DOHH2 (cell line): ENCODE measurements around the gene UBE2QL1.

Experiments used
- H3F3A ChIP-seq: fragments of 200-600 bp; sonication (generic), shearing (Covaris generic); 2 replicates; pipeline ENCODE4 v1.6.0; 2016; ENCODE audit warnings: antibody characterized with exemption, mild to moderate bottlenecking; ENCODE audit not compliant: control insufficient read depth, insufficient read depth
- H3K27ac ChIP-seq: fragments of 200-600 bp; sonication (generic); 2 replicates; pipeline ENCODE4 v1.5.1; 2014; ENCODE audit warnings: low read depth, mild to moderate bottlenecking, low read length, moderate library complexity
- H3K27me3 ChIP-seq: fragments of 200-600 bp; sonication (generic); 2 replicates; pipeline ENCODE4 v1.6.1; 2014; ENCODE audit warnings: mild to moderate bottlenecking, low read length, mixed read lengths; ENCODE audit not compliant: control insufficient read depth
- H3K36me3 ChIP-seq: fragments of 200-600 bp; sonication (generic); 2 replicates; pipeline ENCODE4 v1.6.1; 2014; ENCODE audit warnings: mild to moderate bottlenecking, low read length, moderate library complexity, mixed read lengths; ENCODE audit not compliant: control insufficient read depth
- H3K4me1 ChIP-seq: fragments of 200-600 bp; sonication (generic); 2 replicates; pipeline ENCODE4 v1.6.1; 2014; ENCODE audit warnings: mild to moderate bottlenecking, low read length, mixed read lengths; ENCODE audit not compliant: control insufficient read depth
- H3K4me2 ChIP-seq: fragments of 200-600 bp; sonication (generic); 2 replicates; pipeline ENCODE4 v1.6.0; 2014; ENCODE audit warnings: mild to moderate bottlenecking, low read length, moderate library complexity
- H3K4me3 ChIP-seq: fragments of 200-600 bp; sonication (generic); 2 replicates; pipeline ENCODE4 v1.5.1; 2014; ENCODE audit warnings: mild to moderate bottlenecking, low read length, mixed read lengths
- H3K79me2 ChIP-seq: fragments of 200-600 bp; sonication (generic); 2 replicates; pipeline ENCODE4 v1.6.1; 2014; ENCODE audit warnings: mild to moderate bottlenecking, low read length, mixed read lengths; ENCODE audit not compliant: control insufficient read depth
- H3K9me2 ChIP-seq: fragments of 200-600 bp; sonication (generic); replicated peaks from 2 replicates; pipeline ENCODE4 v1.6.1; 2014; ENCODE audit warnings: mild to moderate bottlenecking, low read length, mixed read lengths; ENCODE audit not compliant: control insufficient read depth
- H3K9me3 ChIP-seq: fragments of 200-600 bp; sonication (generic); 2 replicates; pipeline ENCODE4 v1.6.1; 2014; ENCODE audit warnings: antibody characterized with exemption, low read length, mixed read lengths; ENCODE audit not compliant: control insufficient read depth, insufficient read depth
- H4K20me1 ChIP-seq: fragments of 200-600 bp; sonication (generic); 2 replicates; pipeline ENCODE4 v1.6.0; 2014; ENCODE audit warnings: low read depth, mild to moderate bottlenecking, antibody characterized with exemption, low read length, moderate library complexity; ENCODE audit not compliant: control insufficient read depth, insufficient read depth
- CTCF ChIP-seq: fragments of 200-600 bp; sonication (generic); IDR thresholded peaks from one replicate; pipeline ENCODE4 v1.5.1; 2014; ENCODE audit warnings: antibody characterized with exemption, mild to moderate bottlenecking, low read depth, low read length; ENCODE audit not compliant: poor library complexity, severe bottlenecking
- EZH2phosphoT487 ChIP-seq: fragments of 200-600 bp; sonication (generic); IDR thresholded peaks from 2 replicates; pipeline ENCODE4 v1.6.1; 2017; ENCODE audit warnings: borderline replicate concordance, mild to moderate bottlenecking, antibody characterized with exemption, low read length, moderate library complexity, mixed read lengths

The UBE2QL1 gene

GRCh38 chr5:6503342-6503741 is 54.7 kb downstream of the UBE2QL1 start:
- H4K20me1 ChIP-seq: no peaks in the 10 kb centered on the region
- no peaks in the 10 kb centered on the region for H3K36me3 ChIP-seq
- H3F3A ChIP-seq: no peaks in the 10 kb centered on the region
- no peak for TF ChIP-seq EZH2phosphoT487
- TF ChIP-seq CTCF: no peak
- no peaks in the 10 kb centered on the region for H3K9me2 ChIP-seq
- no peak overlapping the region for H3K27ac ChIP-seq
- H3K4me1 ChIP-seq: no peaks in the 10 kb centered on the region
- 0 out of 2 replicates have a peak, but pooled peaks cover 3% of the 10 kb centered on the region for H3K27me3 ChIP-seq
- H3K4me2 ChIP-seq: no peak overlapping the region
- no peaks in the 10 kb centered on the region for H3K9me3 ChIP-seq
- H3K79me2 ChIP-seq: no peaks in the 10 kb centered on the region
- no peak overlapping the region for H3K4me3 ChIP-seq

GRCh38 chr5:6504677-6505415 is 56.2 kb downstream of the UBE2QL1 start:
- no peak overlapping the region for H3K27ac ChIP-seq
- H3K4me1 ChIP-seq: no peaks in the 10 kb centered on the region
- H3K27me3 ChIP-seq: no peaks in the 10 kb centered on the region
- H3K9me3 ChIP-seq: no peaks in the 10 kb centered on the region
- no peak overlapping the region for H3K4me3 ChIP-seq
- H3K79me2 ChIP-seq: no peaks in the 10 kb centered on the region
- H3F3A ChIP-seq: no peaks in the 10 kb centered on the region
- no peak overlapping the region for H3K4me2 ChIP-seq
- TF ChIP-seq CTCF (no peak), EZH2phosphoT487 (no peak)
- no peaks in the 10 kb centered on the region for H3K9me2 ChIP-seq
- H3K36me3 ChIP-seq: no peaks in the 10 kb centered on the region
- H4K20me1 ChIP-seq: no peaks in the 10 kb centered on the region

- no peaks in the 10 kb centered on the region for H3K4me1 ChIP-seq
- no peaks in the 10 kb centered on the region for H3K79me2 ChIP-seq
- no peak overlapping the region for H3K4me3 ChIP-seq
- TF ChIP-seq EZH2phosphoT487 (no peak), CTCF (no peak)
- H3K9me2 ChIP-seq: no peaks in the 10 kb centered on the region
- H3K4me2 ChIP-seq: no peak overlapping the region
- no peaks in the 10 kb centered on the region for H3F3A ChIP-seq
- H3K27ac ChIP-seq: no peak overlapping the region
- H3K36me3 ChIP-seq: no peaks in the 10 kb centered on the region
- H4K20me1 ChIP-seq: no peaks in the 10 kb centered on the region
- H3K27me3 ChIP-seq: no peaks in the 10 kb centered on the region
- no peaks in the 10 kb centered on the region for H3K9me3 ChIP-seq
Observed at GRCh38 chr5:6505416-6505755, 56.7 kb downstream of the UBE2QL1 start.
